BLaER1 (cell line): ENCODE data around the gene VIPAS39.

Experiments
- H3K27ac ChIP-seq: shearing (Covaris generic); formaldehyde crosslinking; 2 replicates; pipeline ENCODE4 v1.8.1; 2022
- H3K27me3 ChIP-seq: shearing (Covaris generic); formaldehyde crosslinking; 2 replicates; pipeline ENCODE4 v1.8.1; 2022
- H3K36me3 ChIP-seq: shearing (Covaris generic); formaldehyde crosslinking; 2 replicates; pipeline ENCODE4 v1.8.1; 2022
- H3K4me1 ChIP-seq: shearing (Covaris generic); formaldehyde crosslinking; 2 replicates; pipeline ENCODE4 v1.8.1; 2022
- H3K4me2 ChIP-seq: shearing (Covaris generic); formaldehyde crosslinking; 2 replicates; pipeline ENCODE4 v1.8.1; 2022
- H3K4me3 ChIP-seq: shearing (Covaris generic); formaldehyde crosslinking; 2 replicates; pipeline ENCODE4 v1.8.1; 2022
- H3K9ac ChIP-seq: shearing (Covaris generic); formaldehyde crosslinking; 2 replicates; pipeline ENCODE4 v1.8.1; 2022
- H3K9me3 ChIP-seq: shearing (Covaris generic); formaldehyde crosslinking; 2 replicates; pipeline ENCODE4 v1.8.1; 2022
- H4K20me1 ChIP-seq: shearing (Covaris generic); formaldehyde crosslinking; 2 replicates; pipeline ENCODE4 v1.8.1; 2022
- Cebpa-rat ChIP-seq: shearing (Covaris generic); IDR thresholded peaks from 2 replicates; pipeline ENCODE4 v1.8.1; 2022

The VIPAS39 gene

DNA sequence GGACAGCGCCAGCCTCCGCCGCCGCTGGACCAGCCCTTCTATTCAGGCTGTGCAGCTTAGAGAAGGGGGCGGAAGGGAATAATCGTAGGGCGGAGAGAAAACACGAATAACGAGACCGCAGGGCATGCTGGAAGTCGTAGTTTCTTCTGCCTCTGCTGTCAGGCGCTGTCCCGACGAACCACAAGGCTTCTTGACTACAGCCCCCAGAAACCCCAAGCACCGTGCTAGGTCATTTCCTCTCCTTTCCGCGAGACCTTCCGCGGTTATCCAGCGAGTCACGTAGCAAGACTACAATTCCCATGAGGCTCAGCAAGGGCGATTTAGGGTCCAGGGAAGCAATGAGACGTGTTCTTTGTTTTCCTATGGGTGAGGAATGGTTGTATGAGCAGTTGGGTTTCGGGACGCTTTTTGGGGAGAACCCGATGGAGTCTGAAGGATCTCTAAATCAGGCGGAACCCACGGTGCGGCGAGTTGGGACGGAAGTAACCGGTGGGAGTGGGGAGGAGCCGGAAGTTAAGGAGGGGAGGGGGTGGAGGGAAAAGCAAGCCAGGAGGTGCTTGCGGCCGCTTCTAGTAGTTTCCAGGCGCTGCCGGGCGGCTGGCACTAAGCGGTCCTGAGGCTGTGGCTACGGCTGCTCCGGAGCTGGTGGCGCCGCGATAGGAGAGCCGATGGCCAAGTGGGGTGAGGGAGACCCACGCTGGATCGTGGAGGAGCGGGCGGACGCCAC lies at the start of gene VIPAS39, which contains the start of gene AHSA1:
VIPAS39 (minus strand) TSS at position 80 of the 727 bp plus-strand sequence. CDS start 3,499 bp downstream, outside the sequence.
AHSA1 (plus strand) TSS at position 572 of the 727 bp plus-strand sequence; CDS start at position 669, 97 bp downstream.
- Histone ChIP-seq H3K27ac (peak within 1 kb of the TSS; percentile 96), H3K4me3 (peak within 1 kb of the TSS; percentile 92), H4K20me1 (peaks cover 46% of the 10 kb centered on the region), H3K27me3 (no peaks in the 10 kb centered on the region), H3K9me3 (no peaks in the 10 kb centered on the region), H3K36me3 (peaks cover 42% of the 10 kb centered on the region), H3K4me1 (peaks cover 33% of the 10 kb centered on the region), H3K4me2 (peak within 1 kb of the TSS; percentile 84), H3K9ac (peak within 1 kb of the TSS; percentile 94)
- TF ChIP-seq Cebpa-rat: no peak

DNA sequence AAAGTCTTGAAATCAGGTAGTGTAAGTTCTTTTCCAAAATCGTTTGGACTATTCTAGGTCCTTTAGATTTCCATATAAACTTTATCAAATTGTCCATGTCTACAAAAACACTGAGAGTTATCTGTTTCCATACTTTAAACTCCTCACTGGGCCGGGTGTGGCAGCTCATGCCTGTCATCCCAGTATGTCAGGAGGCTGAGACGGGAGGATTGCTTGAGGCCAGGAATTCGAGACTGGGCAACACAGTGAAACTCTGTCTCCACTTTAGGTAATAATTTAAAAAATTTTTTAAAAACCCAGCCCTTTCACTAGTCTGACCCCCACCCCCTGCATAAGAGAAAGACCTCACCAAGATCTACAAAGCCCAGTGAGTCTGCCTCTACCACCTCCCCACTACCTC lies 47.6 kb upstream of the VIPAS39 start:
- Histone ChIP-seq H3K4me1 (no peaks in the 10 kb centered on the region), H3K36me3 (peaks cover 22% of the 10 kb centered on the region)
- no peak for TF ChIP-seq Cebpa-rat

DNA sequence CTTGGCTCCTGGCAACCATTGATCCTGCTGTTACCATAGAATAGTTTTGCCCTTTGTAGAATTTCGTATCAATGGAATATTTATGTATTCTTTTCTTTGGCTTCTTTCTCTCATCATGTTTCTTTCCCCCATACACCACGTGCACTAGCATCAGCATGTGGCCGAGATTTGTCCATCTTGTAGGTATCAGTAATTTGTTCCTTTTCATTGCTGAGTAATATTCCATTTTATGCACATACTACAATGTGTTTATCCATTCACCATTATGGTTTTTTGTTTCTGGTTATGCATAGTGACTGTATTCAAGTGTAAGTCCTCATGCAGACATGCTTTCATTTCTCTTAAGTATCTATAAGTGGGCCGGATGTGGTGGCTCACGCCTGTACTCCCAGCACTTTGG lies 45.7 kb upstream of the VIPAS39 start:
- no peak overlapping the region for H3K27ac ChIP-seq
- TF ChIP-seq Cebpa-rat: no peak
- peaks cover 34% of the 10 kb centered on the region for H3K27me3 ChIP-seq
- H3K4me3 ChIP-seq: no peak overlapping the region
- H3K36me3 ChIP-seq: peaks cover 17% of the 10 kb centered on the region
- peaks cover 16% of the 10 kb centered on the region for H4K20me1 ChIP-seq
- peaks cover 13% of the 10 kb centered on the region for H3K9me3 ChIP-seq
- no peak overlapping the region for H3K9ac ChIP-seq
- peaks cover 13% of the 10 kb centered on the region for H3K4me1 ChIP-seq
- H3K4me2 ChIP-seq: no peak overlapping the region

More for the DNA sequence above, 47.6 kb upstream of the VIPAS39 start:
- peaks cover 1% of the 10 kb centered on the region; the same call in 1 of the 2 replicates for H4K20me1 ChIP-seq
- H3K4me3 ChIP-seq: no peak overlapping the region
- peaks cover 13% of the 10 kb centered on the region for H3K9me3 ChIP-seq
- H3K4me2 ChIP-seq: no peak overlapping the region
- H3K27ac ChIP-seq: no peak overlapping the region
- peaks cover 15% of the 10 kb centered on the region for H3K27me3 ChIP-seq
- H3K9ac ChIP-seq: no peak overlapping the region

DNA sequence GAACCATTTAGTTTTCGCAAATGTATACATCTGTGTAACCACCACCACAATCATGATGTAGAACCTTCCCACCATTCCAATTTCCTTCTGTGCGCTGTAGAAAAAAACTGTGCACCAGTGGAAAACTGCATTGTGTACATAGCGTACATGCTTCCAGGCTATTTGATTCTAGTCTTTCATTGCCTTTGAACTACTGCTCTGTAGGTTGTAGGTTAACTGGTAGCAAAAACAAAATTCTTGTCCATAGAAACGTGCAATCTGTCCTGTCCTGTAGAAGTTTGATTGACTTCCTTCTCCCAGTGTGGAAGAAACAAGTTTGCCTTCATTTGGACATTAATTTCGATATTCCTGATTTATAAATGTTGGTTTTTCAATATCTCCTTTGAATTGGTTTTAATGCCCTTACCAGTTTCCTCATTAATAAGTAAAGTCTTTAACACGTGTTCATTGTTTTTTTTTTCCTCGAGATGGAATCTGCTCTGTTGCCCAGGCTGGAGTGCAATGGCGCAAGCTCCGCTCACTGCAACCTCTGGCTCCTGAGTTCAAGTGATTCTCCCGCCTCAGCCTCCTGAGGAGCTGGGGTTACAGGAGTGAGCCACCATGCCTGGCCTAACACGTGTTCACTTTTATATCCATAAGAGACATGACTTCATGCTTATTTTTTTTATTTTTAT lies 44.8 kb upstream of the VIPAS39 start:
- TF ChIP-seq Cebpa-rat: no peak
- Histone ChIP-seq H3K4me2 (no peak overlapping the region), H3K27me3 (peaks cover 42% of the 10 kb centered on the region), H3K27ac (no peak overlapping the region), H3K4me3 (no peak overlapping the region), H4K20me1 (peaks cover 19% of the 10 kb centered on the region), H3K4me1 (peaks cover 18% of the 10 kb centered on the region), H3K9ac (no peak overlapping the region), H3K9me3 (peaks cover 13% of the 10 kb centered on the region), H3K36me3 (peaks cover 8% of the 10 kb centered on the region; the same call in 1 of the 2 replicates)

DNA sequence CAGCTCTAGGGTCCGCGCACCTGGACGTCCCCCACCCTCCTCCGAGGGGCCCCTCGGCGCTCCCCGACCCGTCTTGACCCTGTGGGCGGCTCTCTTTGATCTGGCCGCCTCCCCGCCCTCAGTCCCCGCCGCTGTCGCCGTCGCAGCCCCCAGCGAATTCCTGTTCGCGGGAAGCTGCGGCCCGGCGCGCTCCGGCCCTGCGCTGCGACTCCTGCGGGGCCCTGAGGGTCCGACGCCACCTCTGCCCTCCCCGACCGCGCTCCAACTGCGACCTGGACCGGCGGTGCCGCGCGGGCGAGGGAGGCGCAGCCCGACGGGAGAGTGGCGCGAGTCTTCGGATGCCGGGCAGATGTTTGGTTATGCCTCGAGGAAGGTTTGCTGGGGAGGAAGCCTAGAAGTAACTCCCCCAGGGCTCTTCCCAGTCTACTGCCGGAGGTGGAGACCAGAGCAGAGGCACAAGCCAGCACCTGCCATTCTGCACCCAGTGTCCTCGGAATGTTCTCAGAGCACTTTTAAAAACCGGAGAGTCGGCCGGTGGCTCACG lies 41.7 kb upstream of the VIPAS39 start:
- H3K27ac ChIP-seq: no peak overlapping the region
- H3K9me3 ChIP-seq: peaks cover 11% of the 10 kb centered on the region
- H3K9ac ChIP-seq: peak overlapping the region; percentile 38; the same call in 1 of the 2 replicates
- no peak for TF ChIP-seq Cebpa-rat
- H3K4me1 ChIP-seq: peaks cover 33% of the 10 kb centered on the region
- no peaks in the 10 kb centered on the region for H3K36me3 ChIP-seq
- peaks cover 48% of the 10 kb centered on the region for H3K27me3 ChIP-seq
- peak overlapping the region; percentile 98 for H3K4me2 ChIP-seq
- peak overlapping the region; percentile 69 for H3K4me3 ChIP-seq
- H4K20me1 ChIP-seq: peaks cover 19% of the 10 kb centered on the region

DNA sequence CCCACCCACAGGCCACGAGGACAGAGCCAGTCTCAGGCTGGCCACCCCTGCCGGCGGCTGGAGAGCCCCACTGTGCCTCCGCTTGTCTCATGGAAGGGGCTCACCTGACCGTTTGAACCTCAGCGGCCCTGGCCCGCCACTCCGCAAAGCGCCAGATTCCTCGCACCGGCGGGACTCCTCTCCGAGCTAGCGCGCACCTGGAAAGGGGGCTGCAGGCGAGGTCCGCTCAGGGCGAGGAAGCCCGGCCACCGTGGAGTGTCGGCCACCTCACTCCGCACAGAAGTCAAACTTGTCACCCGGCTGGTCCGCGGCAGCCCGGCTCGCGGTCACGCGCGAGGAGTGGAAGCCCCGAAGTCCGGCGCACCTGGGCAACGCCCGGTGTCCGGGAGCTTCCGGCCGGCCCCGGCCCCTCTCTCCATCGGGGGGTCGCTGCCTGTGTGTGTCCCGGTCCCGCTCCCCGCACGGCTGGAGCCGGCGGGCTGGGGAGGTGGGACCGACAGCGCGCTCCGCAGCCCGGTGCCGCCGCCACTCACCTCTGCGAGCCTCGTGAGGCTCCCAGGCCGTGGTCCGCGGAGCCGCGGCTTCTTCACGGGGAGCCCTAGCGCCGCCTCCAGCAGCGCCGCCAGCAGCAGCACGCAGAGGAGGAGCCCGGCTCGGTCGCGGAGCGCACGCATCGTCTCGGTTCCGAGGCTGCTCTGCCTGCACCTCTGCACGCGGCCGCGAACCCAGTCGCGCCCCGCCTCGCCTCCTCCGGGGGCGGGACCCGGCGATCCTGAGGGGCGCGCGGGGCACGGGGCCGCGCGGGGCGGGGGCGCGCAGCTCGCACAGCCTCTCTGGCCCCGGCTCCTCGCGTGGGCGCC lies 40.9 kb upstream of the VIPAS39 start, which contains the start of gene ISM2:
ISM2 (minus strand) TSS at position 697 of the 860 bp plus-strand sequence; CDS start at position 674, 23 bp downstream.
- TF ChIP-seq Cebpa-rat: no peak
- peak within 1 kb of the TSS; percentile 38; the same call in 1 of the 2 replicates for H3K9ac ChIP-seq
- no peaks in the 10 kb centered on the region for H3K36me3 ChIP-seq
- H3K27me3 ChIP-seq: peaks cover 48% of the 10 kb centered on the region
- peaks cover 33% of the 10 kb centered on the region for H3K4me1 ChIP-seq
- H3K27ac ChIP-seq: no peak within 1 kb of the TSS
- peaks cover 4% of the 10 kb centered on the region for H3K9me3 ChIP-seq
- H3K4me2 ChIP-seq: peak within 1 kb of the TSS; percentile 98
- peak within 1 kb of the TSS; percentile 69 for H3K4me3 ChIP-seq
- H4K20me1 ChIP-seq: peaks cover 19% of the 10 kb centered on the region

DNA sequence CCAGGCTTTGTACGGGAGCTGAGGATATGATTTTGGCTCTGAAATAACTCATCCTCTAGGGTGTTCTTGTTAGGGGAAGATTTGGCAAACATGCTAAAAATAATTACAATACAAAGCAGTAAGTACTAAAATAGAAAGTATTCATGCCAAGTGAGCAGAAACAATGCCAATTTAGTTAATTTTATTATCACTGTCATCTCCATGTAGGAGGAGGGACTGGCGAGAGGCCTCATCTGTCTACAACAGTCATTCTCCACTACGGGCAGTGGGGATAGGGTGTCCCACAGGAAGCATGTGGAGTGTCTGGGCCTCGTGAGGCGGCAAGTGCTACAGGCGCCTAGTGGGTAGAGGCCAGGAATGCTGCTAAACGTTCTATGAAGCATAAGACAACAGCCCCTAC lies 37.9 kb upstream of the VIPAS39 start:
- peaks cover 19% of the 10 kb centered on the region for H4K20me1 ChIP-seq
- no peaks in the 10 kb centered on the region for H3K9me3 ChIP-seq
- TF ChIP-seq Cebpa-rat: no peak
- peaks cover 33% of the 10 kb centered on the region for H3K4me1 ChIP-seq
- H3K27me3 ChIP-seq: peaks cover 36% of the 10 kb centered on the region
- no peaks in the 10 kb centered on the region for H3K36me3 ChIP-seq
- H3K27ac ChIP-seq: no peak overlapping the region
- H3K9ac ChIP-seq: no peak overlapping the region
- H3K4me2 ChIP-seq: peak overlapping the region; percentile 70
- H3K4me3 ChIP-seq: no peak overlapping the region

DNA sequence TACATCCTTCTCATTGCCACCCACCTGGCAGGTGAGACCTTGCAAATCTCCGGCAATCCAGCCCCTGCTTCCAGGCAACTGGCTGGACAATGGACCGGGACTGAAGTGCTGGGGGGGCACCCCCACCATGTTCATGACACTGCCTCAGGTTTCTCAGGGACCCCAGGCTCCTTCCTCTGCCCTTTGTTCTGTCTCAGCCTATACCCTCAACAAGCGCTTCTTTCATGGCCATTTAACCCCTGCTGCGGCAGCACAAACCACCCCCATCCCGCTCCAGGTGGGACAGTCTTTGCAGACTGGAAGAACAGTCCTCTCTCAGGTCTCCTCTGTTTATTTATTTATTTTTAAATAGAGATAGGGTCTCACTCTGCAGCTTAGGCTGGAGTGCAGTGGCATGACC lies 33.7 kb upstream of the VIPAS39 start:
- Histone ChIP-seq H3K4me1 (peaks cover 30% of the 10 kb centered on the region), H4K20me1 (no peaks in the 10 kb centered on the region), H3K9me3 (no peaks in the 10 kb centered on the region), H3K4me2 (no peak overlapping the region), H3K9ac (no peak overlapping the region), H3K36me3 (no peaks in the 10 kb centered on the region), H3K27me3 (no peaks in the 10 kb centered on the region), H3K27ac (no peak overlapping the region), H3K4me3 (no peak overlapping the region)
- TF ChIP-seq Cebpa-rat: no peak

DNA sequence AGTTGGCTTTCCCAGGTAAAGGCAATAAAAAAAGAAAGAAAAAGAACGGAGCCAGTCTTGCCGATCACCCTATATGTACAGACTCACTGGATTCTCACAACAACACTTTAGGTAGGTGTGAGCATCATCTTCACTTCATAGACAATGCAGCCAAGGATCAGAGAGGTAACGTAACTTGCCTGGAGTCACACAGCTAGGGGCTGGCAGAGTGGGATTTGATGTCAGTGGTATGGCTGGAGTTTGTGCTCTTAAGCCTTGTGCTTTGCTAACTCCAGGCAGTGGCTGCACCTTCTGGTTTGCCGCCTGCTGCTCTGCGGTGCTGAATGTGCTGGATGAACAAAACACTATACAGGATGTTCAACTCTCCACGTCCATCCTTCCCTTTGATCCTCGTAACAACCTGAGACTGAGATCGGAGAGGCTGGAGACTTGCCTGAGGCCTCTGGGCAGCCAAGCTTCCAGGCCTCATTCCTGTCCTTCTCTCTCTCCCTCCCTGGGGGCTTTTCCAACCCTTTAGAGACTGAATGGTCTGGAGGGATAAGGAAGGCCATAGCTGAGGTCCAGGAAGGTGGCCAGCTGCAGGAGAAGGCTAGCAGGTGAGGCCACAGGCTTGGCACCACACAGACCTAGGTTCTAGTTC lies 33.1 kb upstream of the VIPAS39 start:
- Histone ChIP-seq H3K36me3 (no peaks in the 10 kb centered on the region), H3K4me2 (no peak overlapping the region), H3K9me3 (no peaks in the 10 kb centered on the region), H3K27ac (no peak overlapping the region), H4K20me1 (no peaks in the 10 kb centered on the region), H3K9ac (no peak overlapping the region), H3K4me1 (peaks cover 24% of the 10 kb centered on the region), H3K27me3 (no peaks in the 10 kb centered on the region), H3K4me3 (no peak overlapping the region)
- no peak for TF ChIP-seq Cebpa-rat
